ENCODE results near the gene DLX4.

GRCh38 chr17:49965524-49965909 is 3.5 kb upstream of the DLX4 start:
- TF ChIP-seq EZH2 (IDR thresholded peaks at IDR 0.05; ENCODE audit: low read length, unreplicated experiment) (no peak), CTCF (conservative IDR thresholded peaks at IDR 0.05; ENCODE audit: low read depth, low read length) (no peak), EZH2phosphoT487 (IDR thresholded peaks at IDR 0.05; ENCODE audit: borderline replicate concordance, low read length) (no peak)
